GM11168 (cell line): Measurements from ENCODE around the gene DICER1.
"Not testable (repeated sequence)": the region's sequence is repeated elsewhere in the genome, so short reads cannot be mapped to it uniquely, and the experiment has no call there.

Experiments used
- in situ Hi-C: fragments of 300-500 bp; cut with MboI; formaldehyde crosslinking; loops from one replicate; pipeline ENCODE4 v1.12.0; 2022; ENCODE audit warnings: low sequenced_read_pairs; ENCODE audit not compliant: unreplicated experiment

Gene DICER1

DNA sequence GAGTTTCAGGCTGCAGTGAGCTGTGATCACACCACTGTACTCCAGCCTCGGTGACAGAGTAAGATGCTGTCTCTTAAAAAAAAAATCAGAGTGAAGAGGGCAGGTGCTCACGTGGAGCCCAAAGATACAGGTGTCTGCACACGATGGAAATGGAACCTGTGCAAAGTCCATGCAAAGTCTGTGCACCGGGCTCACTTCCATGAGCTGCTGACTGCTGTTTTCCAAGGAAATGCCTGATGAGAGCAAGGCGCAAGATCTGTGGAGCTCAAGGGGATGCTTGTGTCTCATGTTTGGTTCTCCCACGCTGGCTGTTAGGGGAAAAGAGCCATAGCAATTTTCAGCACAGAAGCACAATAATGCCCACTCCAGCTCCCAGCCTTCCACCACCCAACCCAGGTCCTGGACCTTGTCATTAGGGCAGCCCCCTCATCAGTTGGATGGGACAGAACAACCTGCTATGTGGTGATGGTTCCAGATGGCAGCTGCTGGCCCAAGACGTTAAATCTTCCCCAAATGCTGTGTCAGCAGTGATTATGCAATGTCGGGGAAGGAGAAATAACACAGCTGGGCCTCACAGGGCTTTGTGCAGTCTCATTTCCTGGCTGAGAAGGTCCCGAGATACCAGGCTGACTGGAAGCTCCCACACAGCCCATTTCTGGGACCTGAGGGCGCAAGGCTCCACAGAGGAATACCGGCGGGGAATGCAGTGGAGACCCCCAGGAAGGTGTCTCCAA is 27.9 kb upstream of the DICER1 start:
- in situ Hi-C loops = no loop called here

DNA sequence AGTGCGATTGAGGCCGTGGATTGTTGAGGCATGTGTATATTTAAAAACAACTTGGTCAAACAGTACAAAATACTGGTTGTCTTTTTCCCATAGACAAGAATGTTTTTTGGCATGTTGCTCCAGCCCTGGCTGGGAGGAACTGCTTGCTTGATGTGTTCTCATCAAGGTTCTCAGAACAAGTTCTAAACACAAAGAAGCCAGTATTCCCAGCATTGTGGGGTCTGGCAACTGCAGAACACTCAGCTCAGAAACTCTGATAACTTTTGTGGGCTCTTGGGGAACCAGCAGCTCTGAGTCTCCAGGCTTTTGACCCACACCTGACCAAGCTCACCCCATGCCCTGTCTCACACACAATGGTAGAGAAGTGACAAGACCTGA is 27.1 kb upstream of the DICER1 start:
- in situ Hi-C loops = no loop called here

DNA sequence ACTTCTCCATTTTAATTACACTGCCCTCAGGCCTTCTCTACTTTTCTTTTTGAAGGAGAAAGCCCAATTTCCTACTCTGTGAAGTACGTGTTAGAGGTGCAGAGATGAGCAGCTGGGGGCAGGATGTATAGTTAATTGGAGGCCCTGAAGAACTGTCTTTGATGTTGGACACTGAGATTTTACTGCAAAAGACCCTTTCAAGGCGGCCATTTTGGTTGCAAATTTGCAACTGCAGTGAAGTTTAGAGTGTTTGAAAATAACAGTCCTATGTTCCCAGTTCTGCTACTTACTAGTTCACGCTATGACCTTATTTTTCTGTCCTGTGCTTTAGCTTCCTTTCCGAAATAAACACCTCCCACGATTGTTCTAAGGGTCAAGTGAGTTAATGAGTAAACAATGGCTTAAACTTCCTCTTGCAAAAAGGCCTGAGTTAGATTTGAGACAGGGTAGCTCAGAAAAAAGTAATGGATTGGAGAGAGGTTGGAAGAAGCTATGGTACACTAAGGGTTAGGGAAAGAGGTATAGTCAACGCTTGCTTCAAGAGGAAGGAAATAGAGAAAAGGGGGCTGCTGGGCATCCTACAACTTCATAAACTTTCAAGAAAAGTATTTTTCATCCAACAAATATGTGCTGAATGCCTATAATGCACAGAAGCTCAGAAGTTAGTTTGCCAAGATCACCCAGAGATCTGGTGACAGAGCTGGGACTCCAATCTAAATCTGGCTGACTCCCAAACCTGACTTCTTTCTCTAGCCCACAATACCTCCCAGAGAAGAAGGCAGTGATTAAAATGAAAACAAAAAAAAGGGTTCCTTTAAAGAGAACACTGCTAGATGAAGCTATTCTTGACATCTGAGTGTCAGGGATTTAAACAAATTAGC is 26.4 kb upstream of the DICER1 start:
- in situ Hi-C loops = no loop called here

DNA sequence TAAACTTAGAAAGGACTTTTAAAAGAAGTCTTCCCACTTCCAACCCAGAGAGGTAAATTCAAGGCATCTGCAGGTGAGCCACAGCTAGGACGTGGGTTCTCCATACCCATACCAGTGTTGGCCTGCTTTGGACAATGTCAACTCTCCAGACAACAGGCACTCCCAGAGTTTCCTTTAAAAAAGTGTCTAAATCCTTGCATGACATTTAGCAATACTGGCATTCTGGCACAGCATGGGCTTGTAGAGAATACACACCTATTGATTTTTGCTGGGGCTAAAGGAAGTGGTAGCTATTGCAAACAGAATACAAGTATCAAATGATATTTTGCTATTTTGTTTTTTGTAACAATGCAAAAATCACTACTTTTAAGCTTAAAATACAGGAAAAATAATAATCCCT is 25.8 kb upstream of the DICER1 start:
- in situ Hi-C loops = no loop called here

DNA sequence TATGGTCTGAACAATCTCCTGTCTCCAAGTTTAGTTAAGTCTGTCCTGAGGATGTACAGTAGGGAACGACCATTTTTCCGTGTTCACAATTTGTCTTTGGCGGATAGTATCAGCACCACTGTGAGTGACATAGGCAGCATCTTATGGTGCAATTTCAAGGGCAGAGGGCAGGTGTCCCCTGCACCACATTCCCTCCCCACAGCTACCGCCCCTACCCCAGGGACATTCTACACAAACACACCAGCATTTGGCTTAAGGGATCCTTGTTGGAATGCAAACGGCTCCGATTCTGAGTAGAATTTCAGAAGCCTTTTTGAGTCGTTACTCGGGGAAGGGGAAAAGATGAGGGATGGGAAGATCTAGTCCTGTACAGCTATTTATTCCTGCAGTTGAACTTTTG is 25.1 kb upstream of the DICER1 start:
- in situ Hi-C loops = no loop called here

DNA sequence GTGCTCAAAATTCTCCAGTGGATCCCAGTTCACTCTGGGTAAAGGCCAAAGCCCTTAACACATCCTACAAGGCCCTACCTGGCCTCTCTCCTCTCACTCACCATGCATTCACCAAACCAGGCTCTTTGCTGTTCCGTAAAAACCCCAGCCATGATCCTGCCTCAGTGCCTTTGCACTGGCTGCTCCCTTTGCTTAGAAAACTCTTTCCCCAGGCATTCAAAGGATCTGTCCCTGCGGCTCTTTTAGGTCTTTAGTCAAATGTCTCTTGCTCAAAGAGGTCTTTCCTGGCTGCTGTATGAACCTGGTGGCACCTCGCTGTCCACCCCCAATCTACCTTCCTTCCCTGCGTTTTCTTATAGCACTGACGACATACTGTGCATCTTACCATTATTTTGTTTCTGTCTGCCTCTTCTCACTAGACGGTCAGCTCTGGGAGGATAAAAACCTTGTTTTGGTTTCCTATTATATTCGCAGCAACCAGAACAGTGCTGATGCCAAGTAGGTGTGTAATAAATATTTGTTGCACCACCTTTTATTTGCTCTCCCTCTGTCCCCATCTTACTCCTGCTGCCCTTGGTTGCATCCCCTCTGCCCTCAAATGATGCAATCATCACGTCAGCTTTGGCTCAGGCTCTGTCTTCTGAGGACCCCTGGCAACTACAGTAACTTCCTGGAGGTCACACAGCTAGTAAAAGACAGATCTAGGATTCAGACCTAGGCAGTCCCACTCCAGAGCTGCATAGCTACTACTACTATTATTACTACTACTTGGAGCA is 23.8 kb upstream of the DICER1 start:
- in situ Hi-C loops = no loop called here

DNA sequence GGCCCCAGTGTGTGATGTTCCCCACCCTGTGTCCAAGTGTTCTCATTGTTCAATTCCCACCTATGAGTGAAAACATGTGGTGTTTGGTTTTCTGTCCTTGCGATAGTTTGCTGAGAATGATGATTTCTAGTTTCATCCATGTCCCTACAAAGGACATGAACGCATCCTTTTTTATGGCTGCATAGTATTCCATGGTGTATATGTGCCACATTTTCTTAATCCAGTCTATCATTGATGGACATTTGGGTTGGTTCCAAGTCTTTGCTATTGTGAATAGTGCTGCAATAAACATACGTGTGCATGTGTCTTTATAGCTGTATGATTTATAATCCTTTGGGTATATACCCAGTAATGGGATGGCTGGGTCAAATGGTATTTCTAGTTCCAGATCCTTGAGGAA is 18.3 kb upstream of the DICER1 start:
- in situ Hi-C loops = not testable (repeated sequence)

DNA sequence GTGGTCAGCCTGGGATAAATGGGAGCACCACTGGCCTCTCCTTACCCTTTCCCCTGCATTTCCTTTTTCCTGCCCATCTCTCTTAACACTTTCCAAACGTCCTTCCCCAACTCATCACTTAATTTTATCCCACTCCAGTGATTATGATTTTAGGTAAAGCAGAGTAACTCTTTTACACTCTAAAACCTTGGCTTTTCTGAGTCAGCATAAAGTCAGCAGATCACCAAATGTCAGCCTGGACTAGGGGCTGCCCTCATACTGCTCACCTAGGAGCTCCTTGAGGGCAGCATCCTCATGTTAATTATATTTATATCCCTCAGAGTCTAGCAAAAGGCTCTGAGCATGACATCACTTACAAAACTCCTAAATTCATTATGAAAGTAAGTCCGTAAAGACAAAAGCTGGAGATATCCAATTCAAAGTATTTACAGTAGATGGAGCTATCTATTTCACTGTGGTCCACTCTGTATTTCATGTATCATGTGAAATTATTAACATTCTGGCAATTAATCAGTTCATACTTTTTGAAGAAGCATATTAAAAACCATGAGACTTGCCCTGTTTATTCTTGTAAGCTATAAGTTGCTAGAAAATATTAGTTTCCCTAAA is 17.0 kb upstream of the DICER1 start:
- in situ Hi-C loops = no loop called here

DNA sequence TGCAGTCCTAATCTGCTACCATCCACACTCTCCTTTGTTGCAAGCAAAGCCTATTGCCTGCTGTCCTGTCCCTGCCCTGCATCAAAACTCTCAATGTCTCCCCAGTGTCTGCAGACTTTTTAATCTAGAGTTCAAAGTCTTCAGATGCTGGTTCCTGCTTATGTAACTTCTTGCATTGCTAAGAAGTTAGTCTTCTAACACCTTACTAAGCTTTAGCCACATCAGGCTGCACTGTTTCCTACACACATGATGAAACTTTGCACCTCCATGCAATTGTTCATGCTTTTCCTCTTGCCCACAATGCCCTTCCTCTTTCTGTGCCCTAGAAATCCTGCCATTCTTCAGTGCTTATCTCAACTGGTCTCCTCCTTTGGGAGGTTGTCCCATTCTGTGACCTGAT is 16.2 kb upstream of the DICER1 start:
- in situ Hi-C loops = no loop called here

DNA sequence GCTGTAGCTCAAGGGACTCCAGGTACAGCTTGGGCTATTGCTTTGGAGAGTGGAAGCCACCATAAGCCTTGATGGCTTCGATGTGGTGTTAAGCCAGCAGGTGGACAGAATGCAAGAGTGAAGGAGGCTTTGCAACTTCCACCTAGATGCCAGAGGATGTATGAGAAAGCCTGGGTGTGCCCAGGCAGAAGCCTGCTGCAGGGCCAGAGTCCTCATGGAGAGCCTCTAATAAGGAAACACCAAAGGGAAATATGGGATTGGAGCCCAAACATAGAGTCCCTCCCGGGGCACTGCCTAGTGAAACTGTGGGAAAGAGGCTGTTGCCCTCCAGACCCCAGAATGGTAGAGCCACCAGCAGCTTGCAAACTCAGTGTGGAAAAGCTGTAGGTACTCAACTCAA is 9.8 kb upstream of the DICER1 start:
- in situ Hi-C loops = no loop called here

DNA sequence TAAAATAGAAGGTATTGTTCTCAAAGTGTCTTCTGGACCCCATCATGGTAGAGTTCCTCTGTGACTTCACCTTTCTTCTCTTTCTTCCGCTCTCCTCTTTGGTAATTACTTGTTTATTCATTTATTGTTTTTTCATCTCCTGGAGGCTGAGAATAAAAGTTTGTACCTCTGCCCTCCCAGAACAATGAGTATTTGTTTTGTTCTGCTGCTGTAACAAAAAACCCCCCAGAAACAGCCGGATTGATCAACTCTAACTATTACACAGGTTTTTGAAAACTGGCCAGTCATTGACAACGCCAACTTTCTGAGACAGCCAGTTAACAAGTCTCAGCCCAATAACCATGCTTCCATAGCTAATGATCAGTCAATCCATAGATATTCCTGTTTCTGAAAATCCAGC is 8.2 kb upstream of the DICER1 start:
- in situ Hi-C loops = no loop called here

DNA sequence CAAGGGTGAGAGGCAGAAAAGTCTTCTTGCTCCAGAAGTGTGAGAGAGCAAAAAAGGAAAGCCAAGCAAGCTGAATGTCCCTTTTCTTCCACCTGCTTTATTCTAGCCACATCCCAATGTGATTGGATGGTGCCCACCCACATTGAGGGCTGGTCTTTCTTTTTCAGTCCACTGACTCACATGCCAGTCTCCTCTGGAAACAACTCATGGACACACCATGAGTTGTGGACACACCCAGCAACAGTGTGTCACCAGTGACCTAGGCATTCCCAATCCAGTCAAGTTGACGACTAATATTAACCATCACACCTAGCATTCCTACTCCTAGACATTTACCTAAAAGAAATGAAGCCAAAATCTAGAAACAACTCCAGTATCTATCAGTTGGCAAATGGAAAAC is 7.2 kb upstream of the DICER1 start:
- in situ Hi-C loops = no loop called here

DNA sequence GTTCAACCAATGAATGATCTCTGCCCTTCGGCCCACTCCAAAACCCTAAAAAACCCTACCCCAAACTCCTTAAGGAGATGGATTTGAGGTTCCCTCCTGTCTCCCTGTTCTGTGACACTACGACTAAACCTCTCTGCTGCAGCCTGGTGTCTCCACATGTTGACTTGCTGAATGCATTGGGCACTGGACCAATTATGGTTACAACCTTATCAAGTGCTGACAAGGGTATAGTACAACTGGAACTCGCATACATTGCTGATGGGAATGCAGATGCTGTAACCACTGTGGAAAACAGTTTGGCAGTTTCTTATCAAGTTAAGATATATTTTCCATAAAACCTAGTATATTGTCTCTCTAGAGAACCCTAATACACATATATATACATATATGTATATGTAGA is 6.3 kb upstream of the DICER1 start:
- in situ Hi-C loops = no loop called here

DNA sequence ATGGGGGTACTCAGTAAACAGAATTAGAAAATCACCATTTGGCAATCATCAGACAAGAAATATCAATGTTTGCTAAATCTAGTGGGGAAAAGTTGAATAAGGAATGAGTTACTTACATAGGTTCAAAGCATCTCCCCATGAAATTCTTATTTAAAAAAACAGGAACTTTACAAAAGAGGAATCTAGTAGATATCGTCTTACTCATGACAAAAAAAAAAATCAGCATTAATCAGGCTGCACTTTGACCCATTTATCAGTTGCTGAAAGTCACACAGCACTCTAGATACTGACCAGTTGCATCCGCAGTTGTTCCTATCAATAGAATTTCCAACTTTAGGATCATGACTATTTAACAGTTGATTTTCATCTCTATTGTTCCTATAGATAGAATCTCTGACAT is 5.8 kb upstream of the DICER1 start:
- in situ Hi-C loops = no loop called here

DNA sequence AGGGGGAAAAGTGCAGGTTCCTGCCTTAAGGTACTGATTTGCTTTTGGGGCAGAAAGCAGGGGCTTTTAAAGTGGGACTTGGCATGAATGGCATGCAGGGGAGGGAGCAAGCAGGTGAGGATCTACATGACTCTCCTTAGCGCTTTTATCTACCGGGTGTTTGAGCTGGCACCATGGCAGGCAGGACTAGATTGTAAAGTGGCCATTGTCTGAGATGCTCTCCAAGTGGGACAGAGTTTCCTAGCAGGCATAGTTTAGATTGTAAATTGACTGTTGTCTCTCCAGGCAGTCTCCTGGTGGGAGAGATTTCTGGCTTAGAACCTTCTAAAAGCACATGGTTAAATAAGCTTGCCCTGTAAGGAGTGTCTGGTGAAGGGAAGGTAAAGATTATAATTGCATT is 5.3 kb upstream of the DICER1 start:
- in situ Hi-C loops = no loop called here

DNA sequence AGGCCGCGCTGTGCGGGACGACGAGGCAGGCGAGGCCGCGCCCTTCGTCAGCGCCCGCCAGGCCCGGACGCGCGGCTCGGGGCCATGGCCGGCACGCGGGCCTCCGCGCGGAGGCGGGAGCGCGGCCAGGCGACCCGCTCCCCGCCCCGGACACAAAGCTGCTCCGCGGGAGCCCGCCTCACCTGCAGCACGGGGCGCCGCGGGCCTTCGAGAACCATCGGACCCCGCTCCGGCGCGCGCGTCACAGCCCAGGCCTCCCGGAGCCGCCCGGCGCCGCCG is 342 bp downstream of the DICER1 start:
- in situ Hi-C loops = no loop called here

DNA sequence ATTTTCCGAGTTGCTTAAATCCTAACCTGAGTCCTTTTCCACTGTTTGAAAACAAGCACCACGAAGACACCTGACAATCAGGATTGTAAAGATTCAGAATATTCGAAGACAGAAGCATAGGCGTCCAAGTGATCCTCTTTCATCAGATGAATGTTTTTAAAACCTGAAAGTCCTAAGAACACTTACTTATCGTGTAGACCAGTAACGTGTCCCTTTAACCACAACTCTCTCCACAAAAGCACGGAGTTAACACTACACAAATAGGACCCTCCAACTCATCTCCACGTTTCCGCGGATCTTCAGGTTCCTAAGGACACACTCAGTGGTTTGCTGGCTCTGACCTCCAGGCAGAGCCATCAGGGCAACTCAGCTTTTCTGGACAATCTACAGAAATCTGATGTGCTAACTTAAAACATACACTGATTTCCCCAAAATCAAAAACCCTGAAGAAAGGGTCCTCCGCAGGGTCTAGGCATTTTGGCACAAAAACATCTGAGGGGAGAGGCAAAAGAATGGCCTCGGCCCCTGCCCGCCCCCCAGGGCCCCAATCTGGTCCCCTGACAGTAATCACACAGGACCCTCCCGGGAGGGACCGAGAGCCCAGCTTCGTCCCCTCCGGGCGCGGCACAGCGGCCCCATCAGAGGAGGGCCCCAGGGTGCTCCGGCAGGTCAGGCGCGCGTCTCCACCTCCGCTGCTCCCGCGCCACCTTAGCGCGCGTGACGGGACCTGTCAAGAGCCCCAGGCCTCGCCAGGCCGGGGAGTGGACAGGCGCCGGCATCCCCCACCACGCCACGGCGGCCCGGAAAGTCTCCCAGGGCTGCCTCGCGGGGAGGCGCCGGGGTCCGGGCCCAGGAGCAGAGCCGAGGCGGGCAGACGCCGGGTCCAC is 925 bp downstream of the DICER1 start:
- in situ Hi-C loops = no loop called here

DNA sequence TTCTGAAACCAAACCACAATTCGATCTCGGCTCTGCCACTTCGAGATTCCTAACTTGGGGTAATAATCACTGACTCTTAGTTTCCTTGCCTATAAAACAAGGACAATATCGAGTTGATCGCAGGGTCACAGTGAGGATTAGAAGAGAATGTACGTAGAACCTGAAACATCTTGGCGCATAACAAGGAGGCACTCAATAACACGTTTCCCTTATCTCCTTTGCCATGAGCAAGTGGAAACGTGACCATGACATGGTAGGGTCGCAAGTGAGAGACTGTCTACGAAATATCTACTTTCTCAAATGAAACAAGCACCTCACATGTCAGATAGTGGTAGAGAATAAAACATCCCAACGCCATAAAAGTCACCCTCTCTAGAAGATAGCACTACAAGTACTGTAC is 2.3 kb downstream of the DICER1 start:
- in situ Hi-C loops = no loop called here

DNA sequence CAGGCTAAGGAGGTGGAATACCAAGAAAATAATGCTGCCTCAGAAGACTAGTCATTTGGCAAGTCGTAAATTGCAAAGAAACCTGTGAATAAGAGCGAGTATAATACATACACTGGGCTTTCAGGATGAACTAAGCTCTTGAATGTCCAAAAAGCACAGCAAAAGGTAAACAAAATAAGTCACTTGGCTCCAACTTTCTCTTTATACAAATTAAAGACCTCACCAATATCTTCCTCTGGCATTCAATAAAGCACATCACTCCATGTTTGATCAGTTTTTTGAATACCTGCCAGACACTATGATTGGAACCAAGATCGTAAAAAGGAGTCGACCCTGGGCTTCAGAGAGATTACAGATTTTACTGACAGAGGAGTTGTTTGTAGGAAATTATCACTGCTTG is 3.5 kb downstream of the DICER1 start:
- in situ Hi-C loops = no loop called here

DNA sequence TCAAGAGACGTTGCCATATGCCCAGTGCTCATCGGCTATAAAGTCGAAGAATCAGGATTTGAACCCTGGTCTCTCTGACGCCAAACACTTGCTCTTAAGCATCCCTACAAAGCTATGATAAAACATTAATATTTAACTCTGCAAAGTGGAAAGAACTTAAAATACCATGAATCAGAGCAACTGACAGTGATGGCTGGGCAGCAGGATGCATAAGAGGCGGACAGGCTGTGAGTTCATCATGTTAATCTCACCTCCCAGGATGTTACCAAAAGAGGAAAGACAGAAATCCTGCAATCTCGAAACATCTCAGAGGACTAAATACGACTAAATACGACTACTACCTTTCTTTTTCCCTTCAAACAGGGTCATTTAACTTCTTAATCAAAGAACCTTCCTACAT is 5.8 kb downstream of the DICER1 start:
- in situ Hi-C loops = no loop called here
